A549 (cell line): Measurements from ENCODE around the gene DSCAM. TPM values are rescaled to one million over a fixed set of nuclear protein-coding genes. Genes with fewer than 3 reads are reported as not detected.

Source experiments
- ATAC-seq, 2 experiments: fragments of 200-7000 bp in 1 of 2; fragments of >200 bp in 1 of 2; cut with Nextera tagmentation in 1 of 2; cut with Tn5 transposase in 1 of 2; 3 replicates each; pipeline versions ENCODE4 v1.8.0 to v1.9.1; 2018 to 2020; ENCODE audit warnings: mild to moderate bottlenecking in 1 of 2, moderate library complexity in 1 of 2
- CTCF ChIA-PET: fragments of 300-600 bp; sonication (Branson Sonifier 250); formaldehyde crosslinking; extraction: SDS; loops from one replicate; lab custom pipeline; 2021; ENCODE audit warnings: antibody characterized with exemption, inconsistent platforms; lab: Yijun Ruan, JAX
- POLR2A ChIA-PET: fragments of 350-600 bp; formaldehyde crosslinking; extraction: SDS; loops from one replicate; lab custom pipeline; 2021; ENCODE audit warnings: antibody characterized with exemption, inconsistent platforms; lab: Yijun Ruan, JAX
- DNase-seq, 2 experiments: peaks; one replicate each; pipeline versions ENCODE4 v3.0.0 to v3.0.0-alpha.2; 2011 to 2016; ENCODE audit warnings: low read depth in 1 of 2, low spot score in 1 of 2
- FAIRE-seq: peaks from 2 replicates; lab custom pipeline; 2011; peaks lifted over from hg19 to GRCh38; lab: Jason Lieb, UNC
- H3K27ac ChIP-seq, 2 experiments: fragments of >200 bp; sonication (Bioruptor Twin); formaldehyde crosslinking; 3 replicates each; pipeline ENCODE4 v1.5.1; 2016 to 2017
- H3K4me1 ChIP-seq: fragments of >200 bp; sonication (Bioruptor Twin); formaldehyde crosslinking; 3 replicates; pipeline ENCODE4 v1.6.1; 2016
- H3K4me2 ChIP-seq: fragments of >200 bp; sonication (Bioruptor Twin); formaldehyde crosslinking; 3 replicates; pipeline ENCODE4 v1.6.1; 2016
- H3K4me3 ChIP-seq: fragments of >200 bp; sonication (Bioruptor Twin); formaldehyde crosslinking; 3 replicates; pipeline ENCODE4 v1.5.1; 2016
- H3K9me3 ChIP-seq: fragments of >200 bp; sonication (Bioruptor Twin); formaldehyde crosslinking; 3 replicates; pipeline ENCODE4 v1.6.1; 2016
- ATOH8 ChIP-seq: fragments of 250-450 bp; sonication (Bioruptor Pico); IDR thresholded peaks from 2 replicates; pipeline ENCODE4 v1.5.0; 2020; ENCODE audit warnings: low read depth, mild to moderate bottlenecking, moderate library complexity
- CBX2 ChIP-seq: fragments of 200-600 bp; sonication (generic); IDR thresholded peaks from 2 replicates; pipeline ENCODE4 v1.6.1; 2016; ENCODE audit warnings: low read depth, mild to moderate bottlenecking, borderline replicate concordance
- CEBPB ChIP-seq, 2 experiments: fragments of >200 bp in 1 of 2; sonication (Bioruptor Twin) in 1 of 2; formaldehyde crosslinking in 1 of 2; IDR thresholded peaks; 2 replicates each; pipeline ENCODE4 v1.6.1; 2012 to 2016
- CHD2 ChIP-seq: fragments of 150-350 bp; IDR thresholded peaks from 2 replicates; pipeline ENCODE4 v1.6.1; 2014; ENCODE audit warnings: low read length; ENCODE audit not compliant: partially characterized antibody
- CTCF ChIP-seq: fragments of >200 bp; sonication (Bioruptor Twin); formaldehyde crosslinking; IDR thresholded peaks from 3 replicates; pipeline ENCODE4 v1.5.1; 2016
- EHF ChIP-seq: fragments of 250-450 bp; sonication (Bioruptor Pico); IDR thresholded peaks from 2 replicates; pipeline ENCODE4 v1.5.0; 2020; ENCODE audit warnings: mild to moderate bottlenecking
- ELK1 ChIP-seq: fragments of 150-350 bp; IDR thresholded peaks from 2 replicates; pipeline ENCODE4 v1.6.1; 2014; ENCODE audit warnings: low read depth, mild to moderate bottlenecking, low read length
- EP300 ChIP-seq, 2 experiments: fragments of >200 bp; sonication (Bioruptor Twin); formaldehyde crosslinking; IDR thresholded peaks; 2 replicates in 1 of 2; 3 replicates in 1 of 2; pipeline ENCODE4 v1.6.1; 2016 to 2017
- FOSB ChIP-seq: fragments of 250-450 bp; sonication (Bioruptor Pico); IDR thresholded peaks from 2 replicates; pipeline ENCODE4 v1.5.0; 2020; ENCODE audit warnings: mild to moderate bottlenecking, moderate library complexity
- FOXS1 ChIP-seq: fragments of 250-450 bp; sonication (Bioruptor Pico); IDR thresholded peaks from 2 replicates; pipeline ENCODE4 v1.5.0; 2020; ENCODE audit warnings: mild to moderate bottlenecking, moderate library complexity
- HES2 ChIP-seq: fragments of >200 bp; sonication (Bioruptor Twin); formaldehyde crosslinking; IDR thresholded peaks from 2 replicates; pipeline ENCODE4 v1.6.1; 2016
- HEYL ChIP-seq: fragments of 250-450 bp; sonication (Bioruptor Pico); IDR thresholded peaks from 2 replicates; pipeline ENCODE4 v1.8.0; 2021; ENCODE audit warnings: mild to moderate bottlenecking, moderate library complexity
- HMGXB4 ChIP-seq: fragments of 250-450 bp; sonication (Bioruptor Pico); IDR thresholded peaks from 2 replicates; pipeline ENCODE4 v1.5.0; 2021; ENCODE audit warnings: mild to moderate bottlenecking, moderate library complexity, borderline replicate concordance
- HOXB13 ChIP-seq: fragments of 250-450 bp; sonication (Bioruptor Pico); IDR thresholded peaks from 2 replicates; pipeline ENCODE4 v1.5.0; 2020; ENCODE audit warnings: low read depth, mild to moderate bottlenecking, moderate library complexity
- HOXB5 ChIP-seq: fragments of 250-450 bp; sonication (Bioruptor Pico); IDR thresholded peaks from 2 replicates; pipeline ENCODE4 v1.5.0; 2020; ENCODE audit warnings: mild to moderate bottlenecking, moderate library complexity
- KDM1A ChIP-seq: fragments of 200-600 bp; sonication (generic); IDR thresholded peaks from 2 replicates; pipeline ENCODE4 v1.6.1; 2016; ENCODE audit warnings: low read depth, mild to moderate bottlenecking
- KDM5A ChIP-seq: fragments of 200-600 bp; sonication (generic); IDR thresholded peaks from 2 replicates; pipeline ENCODE4 v1.6.1; 2016; ENCODE audit warnings: antibody characterized with exemption, mild to moderate bottlenecking
- MAZ ChIP-seq: fragments of 150-350 bp; IDR thresholded peaks from 2 replicates; pipeline ENCODE4 v1.6.1; 2014; ENCODE audit warnings: antibody characterized with exemption, low read depth, low read length, borderline replicate concordance
- NPAS2 ChIP-seq: fragments of 250-450 bp; sonication (Bioruptor Pico); IDR thresholded peaks from 2 replicates; pipeline ENCODE4 v1.8.0; 2022; ENCODE audit warnings: mild to moderate bottlenecking, moderate library complexity, borderline replicate concordance
- POLR2AphosphoS2 ChIP-seq: conservative IDR thresholded peaks from 2 replicates; pipeline ENCODE4 v1.6.1; 2012; ENCODE audit warnings: low read length, improper control_type of control experiment, inconsistent platforms
- RFX5 ChIP-seq: fragments of 450-650 bp; IDR thresholded peaks from 2 replicates; pipeline ENCODE4 v1.7.1; 2014; ENCODE audit warnings: antibody characterized with exemption, mild to moderate bottlenecking, moderate library complexity
- SMC3 ChIP-seq: fragments of >200 bp; sonication (Bioruptor Twin); formaldehyde crosslinking; IDR thresholded peaks from 3 replicates; pipeline ENCODE4 v1.6.1; 2018; ENCODE audit warnings: inconsistent platforms
- TP53 ChIP-seq: fragments of 250-450 bp; sonication (Bioruptor Pico); IDR thresholded peaks from 2 replicates; pipeline ENCODE4 v1.5.0; 2021; ENCODE audit warnings: mild to moderate bottlenecking, moderate library complexity
- ZC3H11A ChIP-seq: fragments of 450-650 bp; IDR thresholded peaks from 2 replicates; pipeline ENCODE4 v1.6.1; 2014; ENCODE audit warnings: antibody characterized with exemption, mild to moderate bottlenecking
- ZFP36 ChIP-seq: fragments of 450-650 bp; IDR thresholded peaks from 2 replicates; pipeline ENCODE4 v1.6.1; 2014; ENCODE audit warnings: borderline replicate concordance; ENCODE audit not compliant: partially characterized antibody
- ZSCAN20 ChIP-seq: fragments of 250-450 bp; sonication (Bioruptor Pico); IDR thresholded peaks from 2 replicates; pipeline ENCODE4 v1.8.0; 2022; ENCODE audit warnings: mild to moderate bottlenecking, moderate library complexity
- WGBS: methylation state at CpG from one replicate; pipeline ENCODE4 v1.1.6; 2017; ENCODE audit errors: missing lambda C conversion rate; 5-methylcytosine and 5-hydroxymethylcytosine counted together
- polyA plus RNA-seq, 4 experiments: library from polyadenylated mRNA; depleted of rRNA in 3 of 4; stranded (reverse); fragments of >200 nt; fragmentation: RNase III in 1 of 4; extraction: RNeasy Plus Mini Kit Qiagen cat#74134 plus additional on column Dnase treatment in 1 of 4; gene quantifications; 2 replicates in 3 of 4; 3 replicates in 1 of 4; pipeline ENCODE4 v1.2.3, GENCODE V29; 2011 to 2017

Gene DSCAM
- polyA plus RNA-seq, 2 of the 4 experiments (the other 2 are of a cell fraction) = not detected

GRCh38 chr21:40433538-40433937 lies 413.4 kb downstream of the DSCAM start:
- no peak overlapping the region for H3K4me3 ChIP-seq
- ATAC-seq = no peak
- CTCF ChIA-PET = no interaction called here
- TF ChIP-seq CBX2 = no peak
- no peak for TF ChIP-seq HMGXB4 (CRISPR knock-in tag)
- TF ChIP-seq RFX5 = no peak
- TF ChIP-seq MAZ = no peak
- no peak for TF ChIP-seq CTCF
- no peak for TF ChIP-seq EP300 (IDR thresholded peaks at IDR 0.05)
- no peak for TF ChIP-seq ZFP36
- no peak for TF ChIP-seq ATOH8
- TF ChIP-seq FOSB = no peak
- no peak for TF ChIP-seq TP53
- TF ChIP-seq HOXB13 (CRISPR knock-in tag) = no peak
- no peak for TF ChIP-seq ZC3H11A
- TF ChIP-seq SMC3 = no peak
- TF ChIP-seq NPAS2 = no peak
- TF ChIP-seq HEYL (CRISPR knock-in tag) = no peak
- no peak for TF ChIP-seq KDM5A
- no peak for TF ChIP-seq HOXB5 (CRISPR knock-in tag)
- TF ChIP-seq, all 56 proteins: peak for 0
- POLR2A ChIA-PET = no interaction called here
- FAIRE-seq (no peak), DNase-seq (no peak)
- 64% methylated on average over 2 of the region's 2 CpGs for WGBS
- H3K4me2 ChIP-seq = no peak overlapping the region
- H3K27ac ChIP-seq = no peak overlapping the region
- no peaks in the 10 kb centered on the region for H3K9me3 ChIP-seq
- no peaks in the 10 kb centered on the region for H3K4me1 ChIP-seq

- CTCF ChIA-PET = no interaction called here
- no peak for ATAC-seq
- 0% methylated on average over 1 of the region's 1 CpG for WGBS
- no peak overlapping the region for H3K4me2 ChIP-seq
- H3K4me1 ChIP-seq = no peaks in the 10 kb centered on the region
- H3K4me3 ChIP-seq = no peak overlapping the region
- TF ChIP-seq FOXS1 = no peak
- no peak for TF ChIP-seq EHF (CRISPR knock-in tag)
- TF ChIP-seq POLR2AphosphoS2 = no peak
- TF ChIP-seq EP300 (IDR thresholded peaks at IDR 0.05) = no peak
- TF ChIP-seq KDM1A = no peak
- no peak for TF ChIP-seq SMC3
- TF ChIP-seq HMGXB4 (CRISPR knock-in tag) = no peak
- TF ChIP-seq ELK1 = no peak
- TF ChIP-seq HES2 = no peak
- TF ChIP-seq ZSCAN20 (CRISPR knock-in tag) = no peak
- no peak for TF ChIP-seq CEBPB (IDR thresholded peaks at IDR 0.05)
- no peak for TF ChIP-seq ATOH8
- no peak for TF ChIP-seq CHD2
- POLR2A ChIA-PET = no interaction called here
- FAIRE-seq = no peak
- DNase-seq = no peak
- H3K27ac ChIP-seq = no peak overlapping the region
- no peaks in the 10 kb centered on the region for H3K9me3 ChIP-seq
These were observed 421.0 kb downstream of the DSCAM start for GRCh38 chr21:40425981-40426380.
